Measurements from ENCODE around the gene DYNC1LI1.

DNA sequence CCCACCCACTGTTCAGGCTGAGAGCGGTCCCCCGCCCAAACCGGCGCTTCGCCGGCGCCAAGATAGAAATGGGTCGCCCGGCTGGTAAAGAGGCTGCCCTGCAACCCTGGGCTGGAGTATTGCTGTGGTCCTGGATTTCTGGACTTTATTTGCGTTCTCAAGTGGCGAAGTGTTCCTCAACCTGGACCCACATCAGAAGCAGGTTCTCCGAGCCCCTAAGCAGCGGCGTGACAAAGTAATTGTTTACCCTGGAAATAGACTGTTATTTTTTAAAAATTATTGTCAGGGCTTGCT is 481 bp upstream of the DYNC1LI1 start:
- TF ChIP-seq, protein P1, sequence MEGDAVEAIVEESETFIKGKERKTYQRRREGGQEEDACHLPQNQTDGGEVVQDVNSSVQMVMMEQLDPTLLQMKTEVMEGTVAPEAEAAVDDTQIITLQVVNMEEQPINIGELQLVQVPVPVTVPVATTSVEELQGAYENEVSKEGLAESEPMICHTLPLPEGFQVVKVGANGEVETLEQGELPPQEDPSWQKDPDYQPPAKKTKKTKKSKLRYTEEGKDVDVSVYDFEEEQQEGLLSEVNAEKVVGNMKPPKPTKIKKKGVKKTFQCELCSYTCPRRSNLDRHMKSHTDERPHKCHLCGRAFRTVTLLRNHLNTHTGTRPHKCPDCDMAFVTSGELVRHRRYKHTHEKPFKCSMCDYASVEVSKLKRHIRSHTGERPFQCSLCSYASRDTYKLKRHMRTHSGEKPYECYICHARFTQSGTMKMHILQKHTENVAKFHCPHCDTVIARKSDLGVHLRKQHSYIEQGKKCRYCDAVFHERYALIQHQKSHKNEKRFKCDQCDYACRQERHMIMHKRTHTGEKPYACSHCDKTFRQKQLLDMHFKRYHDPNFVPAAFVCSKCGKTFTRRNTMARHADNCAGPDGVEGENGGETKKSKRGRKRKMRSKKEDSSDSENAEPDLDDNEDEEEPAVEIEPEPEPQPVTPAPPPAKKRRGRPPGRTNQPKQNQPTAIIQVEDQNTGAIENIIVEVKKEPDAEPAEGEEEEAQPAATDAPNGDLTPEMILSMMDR (IDR thresholded peaks at IDR 0.05) = no peak
- TF ChIP-seq POLR2A (IDR thresholded peaks at IDR 0.05) = no peak

Data from Peyer's patch (tissue), 4 donors.